ENCODE results near the gene CRACR2A.

Gene CRACR2A

GRCh38 chr12:3725388-3726115 lies 27.4 kb downstream of the CRACR2A start:
- no peak overlapping the region for H3K4me3 ChIP-seq (ENCODE audit: control insufficient read depth in 1 of 7, extremely low read depth in 1 of 7, insufficient read depth in 4 of 7, low read depth in 2 of 7, low read length in 6 of 7)
- CTCF ChIA-PET = no interaction called here
- H3K9me3 ChIP-seq (ENCODE audit: control extremely low read depth in 1 of 5, control insufficient read depth in 4 of 5, insufficient read depth in 2 of 5, low read depth in 1 of 5, low read length in 4 of 5) = peaks cover 0 to 13% (median 2%) of the 10 kb centered on the region in 5 experiments
- POLR2A ChIA-PET = interaction anchor here (0.6 kb wide), 1 partner anchor 412 kb away, joined by 7 read pairs; no protein-coding TSS in a partner anchor
- H3K36me3 ChIP-seq (ENCODE audit: control insufficient read depth in 4 of 4, insufficient read depth in 4 of 4, low read length in 3 of 4) = peaks cover 8 to 40% (median 24%) of the 10 kb centered on the region in 4 experiments
- no peak overlapping the region for H3K27ac ChIP-seq (ENCODE audit: insufficient read depth in 1 of 2, low read depth in 1 of 2, low read length in 2 of 2, poor library complexity in 1 of 2, severe bottlenecking in 2 of 2)
- H3K4me1 ChIP-seq (ENCODE audit: control extremely low read depth in 1 of 4, control insufficient read depth in 4 of 4, insufficient read depth in 4 of 4, low read length in 3 of 4) = peaks cover 0 to 18% (median 8%) of the 10 kb centered on the region in 4 experiments
- no peak for DNase-seq
- 100% methylated on average over 2 of the region's 6 CpGs for WGBS (ENCODE audit: insufficient coverage)
- H3K27me3 ChIP-seq (replicated peaks in 2 of 5; ENCODE audit: control insufficient read depth in 4 of 5, insufficient read depth in 5 of 5, low read length in 4 of 5) = no peaks in the 10 kb centered on the region

GRCh38 chr12:3723916-3724805 lies 28.7 kb downstream of the CRACR2A start:
- H3K27ac ChIP-seq (ENCODE audit: insufficient read depth in 1 of 2, low read depth in 1 of 2, low read length in 2 of 2, poor library complexity in 1 of 2, severe bottlenecking in 2 of 2) = no peak overlapping the region
- peaks cover 5 to 34% (median 21%) of the 10 kb centered on the region in 4 experiments for H3K36me3 ChIP-seq (ENCODE audit: control insufficient read depth in 4 of 4, insufficient read depth in 4 of 4, low read length in 3 of 4)
- H3K4me1 ChIP-seq (ENCODE audit: control extremely low read depth in 1 of 4, control insufficient read depth in 4 of 4, insufficient read depth in 4 of 4, low read length in 3 of 4) = peaks cover 0 to 18% (median 8%) of the 10 kb centered on the region in 4 experiments
- ChIA-PET CTCF (interaction anchor here (1.3 kb wide), 1 partner anchor 11 kb away, joined by 4 read pairs; no protein-coding TSS in a partner anchor), POLR2A (no interaction called here)
- H3K9me3 ChIP-seq (ENCODE audit: control extremely low read depth in 1 of 5, control insufficient read depth in 4 of 5, insufficient read depth in 2 of 5, low read depth in 1 of 5, low read length in 4 of 5) = peaks cover 0 to 13% (median 2%) of the 10 kb centered on the region in 5 experiments
- no peak for DNase-seq
- no peaks in the 10 kb centered on the region for H3K27me3 ChIP-seq (replicated peaks in 2 of 5; ENCODE audit: control insufficient read depth in 4 of 5, insufficient read depth in 5 of 5, low read length in 4 of 5)
- H3K4me3 ChIP-seq (ENCODE audit: control insufficient read depth in 1 of 7, extremely low read depth in 1 of 7, insufficient read depth in 4 of 7, low read depth in 2 of 7, low read length in 6 of 7) = no peak overlapping the region
- 95% methylated on average over 14 of the region's 14 CpGs for WGBS (ENCODE audit: insufficient coverage)

DNA sequence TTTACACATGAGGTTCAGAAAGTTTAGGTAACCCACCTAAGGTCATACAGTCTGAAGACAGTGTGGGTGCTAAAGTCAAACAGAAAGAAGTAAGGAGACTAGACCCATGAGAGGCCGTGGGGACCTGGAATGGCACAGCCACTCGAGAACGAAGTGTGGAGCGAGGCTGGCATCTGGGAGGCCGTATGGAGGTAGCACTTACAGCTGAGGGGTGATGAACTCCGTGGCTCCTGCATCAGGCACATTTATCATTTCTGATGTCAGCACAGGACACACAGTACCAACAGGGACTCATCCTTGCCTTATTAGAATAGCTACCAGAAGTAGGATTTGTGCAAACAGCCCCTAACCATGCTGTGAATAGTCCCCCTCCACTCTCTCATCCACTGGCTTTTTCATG lies 30.5 kb downstream of the CRACR2A start:
- no peaks in the 10 kb centered on the region for H3K27me3 ChIP-seq (replicated peaks in 2 of 5; ENCODE audit: control insufficient read depth in 4 of 5, insufficient read depth in 5 of 5, low read length in 4 of 5)
- peaks cover 5 to 30% (median 16%) of the 10 kb centered on the region in 4 experiments for H3K36me3 ChIP-seq (ENCODE audit: control insufficient read depth in 4 of 4, insufficient read depth in 4 of 4, low read length in 3 of 4)
- H3K27ac ChIP-seq (ENCODE audit: insufficient read depth in 1 of 2, low read depth in 1 of 2, low read length in 2 of 2, poor library complexity in 1 of 2, severe bottlenecking in 2 of 2) = no peak overlapping the region
- CTCF ChIA-PET = interaction anchor here (1.3 kb wide), 1 partner anchor 10 kb away, joined by 4 read pairs; no protein-coding TSS in a partner anchor
- peaks cover 0 to 6% (median 3%) of the 10 kb centered on the region in 4 experiments for H3K4me1 ChIP-seq (ENCODE audit: control extremely low read depth in 1 of 4, control insufficient read depth in 4 of 4, insufficient read depth in 4 of 4, low read length in 3 of 4)
- DNase-seq = no peak
- peaks cover 0 to 13% (median 2%) of the 10 kb centered on the region in 5 experiments for H3K9me3 ChIP-seq (ENCODE audit: control extremely low read depth in 1 of 5, control insufficient read depth in 4 of 5, insufficient read depth in 2 of 5, low read depth in 1 of 5, low read length in 4 of 5)
- 100% methylated on average over 5 of the region's 6 CpGs for WGBS (ENCODE audit: insufficient coverage)
- H3K4me3 ChIP-seq (ENCODE audit: control insufficient read depth in 1 of 7, extremely low read depth in 1 of 7, insufficient read depth in 4 of 7, low read depth in 2 of 7, low read length in 6 of 7) = no peak overlapping the region
- POLR2A ChIA-PET = no interaction called here

GRCh38 chr12:3720772-3721171 lies 32.1 kb downstream of the CRACR2A start:
- no peak overlapping the region for H3K27ac ChIP-seq (ENCODE audit: insufficient read depth in 1 of 2, low read depth in 1 of 2, low read length in 2 of 2, poor library complexity in 1 of 2, severe bottlenecking in 2 of 2)
- no peaks in the 10 kb centered on the region for H3K27me3 ChIP-seq (replicated peaks in 2 of 5; ENCODE audit: control insufficient read depth in 4 of 5, insufficient read depth in 5 of 5, low read length in 4 of 5)
- H3K36me3 ChIP-seq (ENCODE audit: control insufficient read depth in 4 of 4, insufficient read depth in 4 of 4, low read length in 3 of 4) = peaks cover 5 to 30% (median 16%) of the 10 kb centered on the region in 4 experiments
- peaks cover 0 to 13% (median 2%) of the 10 kb centered on the region in 5 experiments for H3K9me3 ChIP-seq (ENCODE audit: control extremely low read depth in 1 of 5, control insufficient read depth in 4 of 5, insufficient read depth in 2 of 5, low read depth in 1 of 5, low read length in 4 of 5)
- ChIA-PET CTCF (no interaction called here), POLR2A (no interaction called here)
- WGBS (ENCODE audit: insufficient coverage) = 89% methylated on average over 2 of the region's 4 CpGs
- H3K4me1 ChIP-seq (ENCODE audit: control extremely low read depth in 1 of 4, control insufficient read depth in 4 of 4, insufficient read depth in 4 of 4, low read length in 3 of 4) = peaks cover 0 to 6% (median 3%) of the 10 kb centered on the region in 4 experiments
- H3K4me3 ChIP-seq (ENCODE audit: control insufficient read depth in 1 of 7, extremely low read depth in 1 of 7, insufficient read depth in 4 of 7, low read depth in 2 of 7, low read length in 6 of 7) = no peak overlapping the region
- DNase-seq = no peak

DNA sequence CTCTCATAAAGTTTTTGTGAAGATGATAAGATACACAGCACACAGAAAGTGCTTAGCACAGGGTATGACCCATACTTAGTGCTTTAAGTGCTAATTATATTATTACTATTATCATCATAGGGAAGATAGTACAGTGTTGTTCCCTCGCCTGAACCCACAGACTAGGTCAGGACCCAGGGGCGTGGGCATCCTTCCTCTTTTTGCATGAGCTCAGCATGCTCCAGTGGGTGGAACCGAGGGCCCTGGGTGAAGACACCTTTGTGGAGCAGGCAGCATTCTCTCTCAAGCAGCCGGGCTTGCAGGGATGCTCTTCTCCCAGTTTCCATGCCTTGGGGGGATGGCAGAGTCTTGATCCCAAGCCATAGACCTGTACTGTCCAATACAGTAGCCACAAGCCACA lies 34.8 kb downstream of the CRACR2A start:
- H3K27me3 ChIP-seq (replicated peaks in 2 of 5; ENCODE audit: control insufficient read depth in 4 of 5, insufficient read depth in 5 of 5, low read length in 4 of 5) = no peaks in the 10 kb centered on the region
- peak in 2 of 3 donors; percentile 40 to 52 for DNase-seq
- CTCF ChIA-PET = no interaction called here
- 37% methylated on average over 4 of the region's 4 CpGs for WGBS (ENCODE audit: insufficient coverage)
- H3K4me1 ChIP-seq (ENCODE audit: control extremely low read depth in 1 of 4, control insufficient read depth in 4 of 4, insufficient read depth in 4 of 4, low read length in 3 of 4) = peaks cover 0 to 6% (median 3%) of the 10 kb centered on the region in 4 experiments
- H3K4me3 ChIP-seq (ENCODE audit: control insufficient read depth in 1 of 7, extremely low read depth in 1 of 7, insufficient read depth in 4 of 7, low read depth in 2 of 7, low read length in 6 of 7) = no peak overlapping the region
- POLR2A ChIA-PET = interaction anchor here (0.7 kb wide), 1 partner anchor 13 kb away, joined by 3 read pairs; no protein-coding TSS in a partner anchor
- H3K27ac ChIP-seq (ENCODE audit: insufficient read depth in 1 of 2, low read depth in 1 of 2, low read length in 2 of 2, poor library complexity in 1 of 2, severe bottlenecking in 2 of 2) = no peak overlapping the region
- H3K9me3 ChIP-seq (ENCODE audit: control extremely low read depth in 1 of 5, control insufficient read depth in 4 of 5, insufficient read depth in 2 of 5, low read depth in 1 of 5, low read length in 4 of 5) = peaks cover 0 to 8% (median 2%) of the 10 kb centered on the region in 5 experiments
- H3K36me3 ChIP-seq (ENCODE audit: control insufficient read depth in 4 of 4, insufficient read depth in 4 of 4, low read length in 3 of 4) = peaks cover 0 to 11% (median 6%) of the 10 kb centered on the region in 4 experiments

GRCh38 chr12:3717283-3717898 lies 35.5 kb downstream of the CRACR2A start:
- CTCF ChIA-PET = no interaction called here
- peaks cover 0 to 6% (median 3%) of the 10 kb centered on the region in 4 experiments for H3K4me1 ChIP-seq (ENCODE audit: control extremely low read depth in 1 of 4, control insufficient read depth in 4 of 4, insufficient read depth in 4 of 4, low read length in 3 of 4)
- no peak overlapping the region for H3K27ac ChIP-seq (ENCODE audit: insufficient read depth in 1 of 2, low read depth in 1 of 2, low read length in 2 of 2, poor library complexity in 1 of 2, severe bottlenecking in 2 of 2)
- H3K36me3 ChIP-seq (ENCODE audit: control insufficient read depth in 4 of 4, insufficient read depth in 4 of 4, low read length in 3 of 4) = peaks cover 0 to 15% (median 6%) of the 10 kb centered on the region in 4 experiments
- POLR2A ChIA-PET = interaction anchor here (0.7 kb wide), 1 partner anchor 13 kb away, joined by 3 read pairs; no protein-coding TSS in a partner anchor
- 98% methylated on average over 7 of the region's 9 CpGs for WGBS (ENCODE audit: insufficient coverage)
- no peak for DNase-seq
- peaks cover 0 to 3% (median 0%) of the 10 kb centered on the region in 5 experiments for H3K9me3 ChIP-seq (ENCODE audit: control extremely low read depth in 1 of 5, control insufficient read depth in 4 of 5, insufficient read depth in 2 of 5, low read depth in 1 of 5, low read length in 4 of 5)
- no peaks in the 10 kb centered on the region for H3K27me3 ChIP-seq (replicated peaks in 2 of 5; ENCODE audit: control insufficient read depth in 4 of 5, insufficient read depth in 5 of 5, low read length in 4 of 5)
- no peak overlapping the region for H3K4me3 ChIP-seq (ENCODE audit: control insufficient read depth in 1 of 7, extremely low read depth in 1 of 7, insufficient read depth in 4 of 7, low read depth in 2 of 7, low read length in 6 of 7)
